ENCODE data around the gene AKAP9.
"Not testable (repeated sequence)": the region's sequence is repeated elsewhere in the genome, so short reads cannot be mapped to it uniquely, and the experiment has no call there.

Gene AKAP9

DNA sequence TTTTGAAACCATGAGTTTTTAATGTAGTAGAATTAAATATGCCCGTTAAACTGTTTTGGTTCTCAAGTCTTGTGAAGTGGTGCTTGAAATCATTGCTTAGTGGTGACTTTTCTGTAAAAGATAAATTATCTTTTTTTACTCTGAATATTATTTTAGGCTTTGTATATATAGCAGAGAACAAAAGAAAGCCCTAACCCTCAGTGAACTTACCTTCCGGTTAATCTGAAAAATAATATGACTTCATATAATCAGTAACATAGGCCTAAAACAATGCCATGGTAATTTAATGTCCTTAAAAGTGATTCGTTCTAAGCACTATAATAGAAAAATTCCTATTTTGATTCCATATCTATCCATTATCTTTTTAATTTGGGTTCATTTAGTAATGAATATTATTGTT lies 21.8 kb downstream of the AKAP9 start:
- TF ChIP-seq, protein P1, sequence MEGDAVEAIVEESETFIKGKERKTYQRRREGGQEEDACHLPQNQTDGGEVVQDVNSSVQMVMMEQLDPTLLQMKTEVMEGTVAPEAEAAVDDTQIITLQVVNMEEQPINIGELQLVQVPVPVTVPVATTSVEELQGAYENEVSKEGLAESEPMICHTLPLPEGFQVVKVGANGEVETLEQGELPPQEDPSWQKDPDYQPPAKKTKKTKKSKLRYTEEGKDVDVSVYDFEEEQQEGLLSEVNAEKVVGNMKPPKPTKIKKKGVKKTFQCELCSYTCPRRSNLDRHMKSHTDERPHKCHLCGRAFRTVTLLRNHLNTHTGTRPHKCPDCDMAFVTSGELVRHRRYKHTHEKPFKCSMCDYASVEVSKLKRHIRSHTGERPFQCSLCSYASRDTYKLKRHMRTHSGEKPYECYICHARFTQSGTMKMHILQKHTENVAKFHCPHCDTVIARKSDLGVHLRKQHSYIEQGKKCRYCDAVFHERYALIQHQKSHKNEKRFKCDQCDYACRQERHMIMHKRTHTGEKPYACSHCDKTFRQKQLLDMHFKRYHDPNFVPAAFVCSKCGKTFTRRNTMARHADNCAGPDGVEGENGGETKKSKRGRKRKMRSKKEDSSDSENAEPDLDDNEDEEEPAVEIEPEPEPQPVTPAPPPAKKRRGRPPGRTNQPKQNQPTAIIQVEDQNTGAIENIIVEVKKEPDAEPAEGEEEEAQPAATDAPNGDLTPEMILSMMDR (conservative IDR thresholded peaks at IDR 0.05; ENCODE audit: low read depth, low read length): no peak
- Histone ChIP-seq H3K4me2 (no peak overlapping the region), H3K27me3 (ENCODE audit: insufficient read depth, low read depth) (no peaks in the 10 kb centered on the region), H3K79me2 (ENCODE audit: insufficient read depth, low read depth) (peaks cover 57% of the 10 kb centered on the region), H3K9ac (no peak overlapping the region), H2AFZ (ENCODE audit: low read depth) (no peak overlapping the region), H3K4me1 (ENCODE audit: low read depth, poor library complexity, severe bottlenecking) (peaks cover 4% of the 10 kb centered on the region), H3K27ac (no peak overlapping the region), H3K36me3 (ENCODE audit: insufficient read depth) (no peaks in the 10 kb centered on the region), H3K4me3 (IDR thresholded peaks at IDR 0.05; ENCODE audit: insufficient read depth, low read depth, low read length) (no peak overlapping the region), H4K20me1 (ENCODE audit: insufficient read depth) (peaks cover 5% of the 10 kb centered on the region; the same call in 1 of the 2 replicates)

DNA sequence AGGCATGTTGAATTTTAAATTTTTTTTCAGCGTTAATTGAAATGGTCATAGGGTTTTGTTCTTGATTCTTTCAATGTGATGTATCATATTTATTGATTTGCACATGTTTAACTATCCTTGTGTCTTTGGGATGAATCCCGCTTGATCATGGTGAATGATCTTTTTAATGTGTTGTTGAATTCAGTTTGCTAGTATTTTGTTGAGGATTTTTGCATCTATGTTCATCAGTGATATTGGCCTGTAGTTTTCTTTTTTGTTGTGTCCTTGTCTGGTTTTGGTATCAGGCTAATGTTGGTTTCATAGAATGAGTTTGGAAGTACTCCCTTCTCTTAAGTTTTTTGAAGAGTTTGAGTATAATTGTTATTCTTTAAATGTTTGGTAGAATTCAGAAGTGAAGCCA lies 26.9 kb downstream of the AKAP9 start:
- H2AFZ ChIP-seq (ENCODE audit: low read depth); H3K27me3 ChIP-seq (ENCODE audit: insufficient read depth, low read depth); H3K4me1 ChIP-seq (ENCODE audit: low read depth, poor library complexity, severe bottlenecking); H3K4me3 ChIP-seq (IDR thresholded peaks at IDR 0.05; ENCODE audit: insufficient read depth, low read depth, low read length); H4K20me1 ChIP-seq (ENCODE audit: insufficient read depth); H3K36me3 ChIP-seq (ENCODE audit: insufficient read depth); H3K4me2 ChIP-seq; H3K9ac ChIP-seq; H3K27ac ChIP-seq: not testable (repeated sequence)
- peaks cover 79% of the 10 kb centered on the region for H3K79me2 ChIP-seq (ENCODE audit: insufficient read depth, low read depth)

DNA sequence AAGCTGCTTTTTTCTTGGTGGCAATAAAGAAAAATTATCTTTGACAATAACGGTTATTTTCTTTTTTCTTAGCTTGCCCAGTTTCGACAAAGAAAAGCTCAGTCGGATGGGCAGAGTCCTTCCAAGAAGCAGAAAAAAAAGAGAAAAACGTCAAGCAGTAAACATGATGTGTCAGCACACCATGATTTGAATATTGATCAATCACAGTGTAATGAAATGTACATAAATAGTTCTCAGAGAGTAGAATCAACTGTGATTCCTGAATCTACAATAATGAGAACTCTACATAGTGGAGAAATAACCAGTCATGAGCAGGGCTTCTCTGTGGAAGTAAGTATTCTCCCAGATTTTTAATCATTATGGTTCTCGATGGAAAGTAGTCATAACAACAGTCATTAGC lies 33.0 kb downstream of the AKAP9 start:
- TF ChIP-seq, protein P1 (conservative IDR thresholded peaks at IDR 0.05; ENCODE audit: low read depth, low read length): no peak
- H3K4me1 ChIP-seq (ENCODE audit: low read depth, poor library complexity, severe bottlenecking): no peaks in the 10 kb centered on the region
- H3K79me2 ChIP-seq (ENCODE audit: insufficient read depth, low read depth): peaks cover 40% of the 10 kb centered on the region; the same call in 1 of the 2 replicates
- no peak overlapping the region for H3K9ac ChIP-seq
- H3K27ac ChIP-seq: no peak overlapping the region
- no peak overlapping the region for H3K4me2 ChIP-seq
- no peak overlapping the region for H2AFZ ChIP-seq (ENCODE audit: low read depth)
- no peaks in the 10 kb centered on the region for H3K36me3 ChIP-seq (ENCODE audit: insufficient read depth)
- H3K4me3 ChIP-seq (IDR thresholded peaks at IDR 0.05; ENCODE audit: insufficient read depth, low read depth, low read length): no peak overlapping the region
- no peaks in the 10 kb centered on the region for H4K20me1 ChIP-seq (ENCODE audit: insufficient read depth)
- H3K27me3 ChIP-seq (ENCODE audit: insufficient read depth, low read depth): no peaks in the 10 kb centered on the region

DNA sequence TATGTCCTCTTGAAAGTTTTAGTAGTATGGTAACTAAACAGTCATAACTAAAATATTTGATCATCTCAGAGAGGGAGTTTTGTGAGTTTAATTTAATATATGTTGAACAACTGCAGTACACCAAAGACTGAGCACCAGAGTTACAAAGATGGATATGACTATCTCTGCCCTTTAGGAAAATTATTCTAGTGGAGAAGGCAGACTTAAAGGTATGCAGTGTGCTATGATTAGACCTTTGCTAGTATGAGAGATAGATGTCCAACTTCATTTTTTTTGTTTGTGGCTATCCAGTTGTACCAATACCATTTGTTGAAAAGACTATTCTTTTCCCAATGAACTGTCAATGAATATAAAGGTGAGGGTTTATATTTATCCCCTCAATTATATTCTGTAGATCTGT lies 33.4 kb downstream of the AKAP9 start:
- TF ChIP-seq, protein P1 (conservative IDR thresholded peaks at IDR 0.05; ENCODE audit: low read depth, low read length): no peak
- Histone ChIP-seq H3K36me3 (ENCODE audit: insufficient read depth) (no peaks in the 10 kb centered on the region), H3K9ac (no peak overlapping the region)

DNA sequence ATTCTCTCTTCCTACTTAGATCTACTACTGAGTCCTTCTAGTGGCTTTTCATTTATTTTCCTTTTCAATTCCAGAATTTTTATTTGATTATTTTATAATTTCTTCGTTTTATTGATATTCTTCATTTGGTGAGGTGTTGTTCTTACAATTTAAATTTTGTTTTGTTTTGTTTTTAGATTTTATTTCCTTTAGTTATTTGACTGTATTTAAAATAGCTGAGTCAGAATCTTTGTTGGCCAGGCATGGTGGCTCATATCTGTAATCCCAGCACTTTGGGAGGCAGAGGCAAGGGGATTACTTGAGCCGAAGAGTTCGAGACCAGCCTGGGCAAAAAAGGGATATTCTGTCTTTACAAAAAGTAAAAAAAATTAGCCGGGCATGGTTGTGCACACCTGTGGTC lies 36.1 kb downstream of the AKAP9 start:
- no peak overlapping the region for H2AFZ ChIP-seq (ENCODE audit: low read depth)
- H4K20me1 ChIP-seq (ENCODE audit: insufficient read depth): no peaks in the 10 kb centered on the region
- H3K27ac ChIP-seq: no peak overlapping the region
- H3K4me1 ChIP-seq (ENCODE audit: low read depth, poor library complexity, severe bottlenecking): no peaks in the 10 kb centered on the region
- no peak overlapping the region for H3K4me2 ChIP-seq
- H3K4me3 ChIP-seq (IDR thresholded peaks at IDR 0.05; ENCODE audit: insufficient read depth, low read depth, low read length): no peak overlapping the region
- no peak overlapping the region for H3K9ac ChIP-seq
- TF ChIP-seq, protein P1 (conservative IDR thresholded peaks at IDR 0.05; ENCODE audit: low read depth, low read length): no peak
- H3K79me2 ChIP-seq (ENCODE audit: insufficient read depth, low read depth): peaks cover 11% of the 10 kb centered on the region; the same call in 1 of the 2 replicates
- no peaks in the 10 kb centered on the region for H3K36me3 ChIP-seq (ENCODE audit: insufficient read depth)
- no peaks in the 10 kb centered on the region for H3K27me3 ChIP-seq (ENCODE audit: insufficient read depth, low read depth)

More for the DNA sequence above, 33.4 kb downstream of the AKAP9 start:
- no peak overlapping the region for H3K4me2 ChIP-seq
- H3K27ac ChIP-seq: no peak overlapping the region
- no peaks in the 10 kb centered on the region for H4K20me1 ChIP-seq (ENCODE audit: insufficient read depth)
- H3K27me3 ChIP-seq (ENCODE audit: insufficient read depth, low read depth): no peaks in the 10 kb centered on the region
- peaks cover 36% of the 10 kb centered on the region; the same call in 1 of the 2 replicates for H3K79me2 ChIP-seq (ENCODE audit: insufficient read depth, low read depth)
- H2AFZ ChIP-seq (ENCODE audit: low read depth): no peak overlapping the region
- no peak overlapping the region for H3K4me3 ChIP-seq (IDR thresholded peaks at IDR 0.05; ENCODE audit: insufficient read depth, low read depth, low read length)
- H3K4me1 ChIP-seq (ENCODE audit: low read depth, poor library complexity, severe bottlenecking): no peaks in the 10 kb centered on the region
